Lung microvascular endothelial cell (primary cell): ENCODE data around the gene UBR7. TPM values are rescaled to one million over a fixed set of nuclear protein-coding genes. Genes with fewer than 3 reads are reported as not detected.
"Not testable (repeated sequence)": the region's sequence is repeated elsewhere in the genome, so short reads cannot be mapped to it uniquely, and the experiment has no call there.

Experiments used
- DNase-seq, 2 donors: peaks; one replicate each; pipeline versions ENCODE4 v3.0.0 to v3.0.0-alpha.2; 2010; ENCODE audit warnings: low read depth in 2 of 2
- total RNA-seq: library from RNA; depleted of rRNA; stranded (reverse); fragments of >200 nt; gene quantifications from 2 replicates; pipeline ENCODE4 v1.2.1, GENCODE V29; 2014

Gene UBR7
- total RNA-seq, 1 donor from 2014 or later = 45.8 TPM

DNA sequence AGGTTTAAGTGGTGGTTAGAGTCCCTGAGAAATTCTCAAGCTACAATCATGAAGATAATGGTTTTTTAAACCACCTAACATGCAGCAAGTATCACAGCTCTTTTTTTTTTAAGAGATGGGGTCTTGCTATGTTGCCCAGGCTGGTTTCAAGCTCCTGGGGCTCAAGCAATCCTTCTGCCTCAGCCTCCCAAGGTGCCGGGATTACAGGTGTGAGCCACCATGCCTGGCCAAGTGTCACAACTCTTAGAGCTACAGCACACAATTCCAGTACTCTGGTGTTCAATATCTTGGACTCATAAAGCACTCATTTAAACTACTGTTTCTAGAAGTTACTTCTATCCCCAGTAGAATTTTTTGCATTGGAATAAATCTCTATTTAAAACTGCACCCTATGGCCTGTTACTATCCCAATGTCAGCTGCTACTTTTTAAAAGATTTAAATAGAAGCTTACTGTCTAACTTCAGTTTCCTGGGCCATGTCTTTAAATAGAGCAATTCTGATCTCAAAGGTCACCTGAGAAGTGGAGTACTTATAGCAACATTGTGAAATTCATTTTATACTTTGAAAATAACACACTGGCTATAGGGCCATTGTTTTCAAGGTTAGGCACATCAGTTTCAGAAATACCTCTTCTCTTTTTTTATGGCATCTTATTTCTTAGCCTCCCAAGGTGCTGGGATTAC lies 11.6 kb upstream of the UBR7 start:
- no peak for DNase-seq

DNA sequence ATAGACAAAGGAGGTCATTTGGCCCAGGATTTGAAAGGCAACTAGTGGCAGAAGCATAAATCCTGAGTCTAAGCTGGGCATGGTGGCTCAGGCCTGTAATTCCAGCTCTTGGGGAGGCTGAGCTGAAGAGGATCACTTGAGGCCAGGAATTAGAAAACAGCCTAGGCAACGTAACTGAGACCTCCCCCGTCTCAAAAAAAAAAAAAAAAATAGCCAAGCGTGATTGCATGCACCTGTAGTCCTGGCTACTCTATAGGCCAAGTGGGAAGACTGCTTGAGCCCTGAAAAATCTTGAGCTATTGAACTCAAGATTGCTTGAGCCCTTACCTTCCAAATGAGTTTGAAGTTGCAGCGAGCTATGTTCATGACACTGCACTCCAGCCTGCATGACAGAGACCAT lies 8.0 kb upstream of the UBR7 start:
- no peak for DNase-seq

DNA sequence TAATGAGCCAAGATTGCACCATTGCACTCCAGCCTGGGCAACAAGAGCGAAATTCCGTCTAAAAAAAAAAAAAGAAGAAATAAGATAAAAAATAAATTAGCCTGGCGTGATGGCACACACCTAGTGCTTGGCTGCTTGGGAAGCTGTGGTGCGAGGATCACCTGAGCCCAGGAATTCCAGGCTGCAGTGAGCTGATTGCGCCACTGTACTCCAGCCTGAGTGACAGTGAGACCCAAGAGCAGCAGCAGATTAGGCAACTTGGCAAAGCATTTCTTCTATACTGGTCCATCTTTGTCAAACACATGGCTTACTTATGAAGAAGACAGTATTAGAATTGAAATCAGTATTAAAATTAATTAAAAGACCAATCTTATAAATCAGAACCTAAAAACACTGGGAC lies 6.5 kb upstream of the UBR7 start:
- no peak for DNase-seq

DNA sequence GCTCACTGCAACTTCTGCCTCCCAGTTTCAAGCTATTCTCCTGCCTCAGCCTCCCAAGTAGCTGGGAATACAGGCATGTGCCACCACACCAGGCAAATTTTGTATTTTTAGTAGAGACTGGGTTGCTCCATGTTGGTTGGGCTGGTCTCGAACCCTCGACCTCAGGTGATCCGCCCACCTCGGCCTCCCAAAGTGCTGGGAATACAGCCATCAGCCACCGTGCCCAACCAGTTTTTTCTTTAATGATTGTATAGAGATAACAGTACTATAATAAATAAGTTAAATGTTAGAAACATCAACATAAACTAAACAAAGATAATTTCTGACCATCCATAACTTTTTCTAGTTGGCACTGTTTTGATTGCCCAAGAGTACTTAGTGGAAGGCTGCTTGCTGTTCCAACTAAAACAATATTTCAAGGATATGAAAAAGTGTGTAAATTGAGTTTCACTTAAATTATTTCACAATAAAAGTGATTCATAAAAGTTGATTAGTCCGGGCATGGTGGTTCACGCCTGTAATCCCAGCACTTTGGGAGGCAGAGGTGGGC lies 5.8 kb upstream of the UBR7 start:
- no peak for DNase-seq

DNA sequence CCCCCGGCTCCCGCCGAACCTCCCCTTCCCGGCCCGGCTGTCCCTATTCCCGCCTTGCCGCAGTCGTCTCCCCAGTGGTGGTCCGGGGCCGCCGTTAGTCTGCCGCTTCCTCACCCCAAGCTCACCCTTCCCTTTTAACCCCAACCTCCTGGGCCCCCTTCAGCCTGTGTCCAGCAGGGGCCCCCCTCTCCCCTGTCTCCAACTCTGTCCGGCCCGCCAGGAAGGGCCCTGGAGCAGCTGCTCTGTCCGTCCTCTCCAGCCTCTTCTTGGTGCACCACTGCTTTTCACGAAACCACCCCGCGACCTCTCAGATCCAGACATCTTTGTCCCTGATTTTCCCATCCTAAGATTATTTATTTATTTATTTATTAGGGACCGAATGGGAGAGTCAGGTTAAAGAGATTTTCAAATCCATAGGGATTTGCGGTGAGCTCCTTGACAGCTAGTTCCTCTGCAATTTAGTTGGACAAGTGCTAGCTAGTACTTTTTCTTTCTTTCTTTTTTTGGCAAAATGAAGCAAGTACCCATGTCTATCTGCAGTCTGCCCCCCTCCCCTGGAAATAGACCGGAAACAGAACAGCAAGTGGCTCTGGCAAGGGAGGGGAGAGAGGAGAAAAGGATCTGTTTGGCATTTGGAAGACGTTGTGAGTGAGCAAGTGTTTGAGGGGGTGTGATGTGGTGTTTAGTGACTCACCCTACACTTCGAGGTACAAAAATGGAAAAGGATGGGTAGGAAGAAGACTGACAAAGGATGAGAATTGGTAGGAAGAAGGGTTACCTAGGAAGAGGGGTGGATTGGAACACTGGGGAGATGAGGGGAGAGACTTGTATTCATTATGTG lies 632 bp downstream of the UBR7 start:
- peak; percentile 66 to 70 for DNase-seq

DNA sequence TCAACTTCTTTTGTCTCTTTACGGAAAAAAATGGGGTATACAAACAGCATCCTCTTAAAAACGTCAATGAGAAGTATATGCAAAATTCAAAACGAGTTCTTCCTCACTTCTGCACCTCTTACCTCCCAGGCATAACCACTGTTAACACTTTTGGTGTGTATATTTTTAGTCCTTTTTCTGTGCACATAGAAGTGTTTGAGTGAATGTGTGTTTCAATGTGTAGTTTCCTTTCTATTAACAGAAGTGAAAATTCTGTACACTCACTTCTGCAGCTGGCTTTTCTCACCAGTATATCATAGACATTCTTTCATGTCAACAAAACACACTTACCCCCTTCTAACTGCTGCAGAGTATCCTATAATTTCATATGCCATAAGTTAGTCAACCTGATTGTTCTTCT lies 5.4 kb downstream of the UBR7 start:
- no peak for DNase-seq

DNA sequence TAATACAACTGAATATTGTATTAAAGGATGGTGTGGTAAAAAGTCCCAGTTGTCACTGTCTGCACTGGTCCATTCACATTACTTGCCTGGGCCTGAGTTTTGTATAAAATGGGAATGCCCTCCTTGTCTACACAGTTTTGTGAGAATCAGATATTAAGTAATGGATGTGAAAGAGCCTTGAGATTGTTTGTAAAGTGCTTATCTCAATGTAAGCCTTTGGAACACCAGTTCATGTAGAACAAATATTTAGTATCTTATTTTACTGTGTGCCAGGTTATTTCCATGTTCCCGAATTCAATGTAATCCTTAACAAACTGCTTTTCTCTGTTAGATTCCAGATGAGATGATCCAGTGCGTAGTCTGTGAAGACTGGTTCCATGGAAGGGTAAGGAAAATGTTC lies 7.5 kb downstream of the UBR7 start:
- no peak for DNase-seq

DNA sequence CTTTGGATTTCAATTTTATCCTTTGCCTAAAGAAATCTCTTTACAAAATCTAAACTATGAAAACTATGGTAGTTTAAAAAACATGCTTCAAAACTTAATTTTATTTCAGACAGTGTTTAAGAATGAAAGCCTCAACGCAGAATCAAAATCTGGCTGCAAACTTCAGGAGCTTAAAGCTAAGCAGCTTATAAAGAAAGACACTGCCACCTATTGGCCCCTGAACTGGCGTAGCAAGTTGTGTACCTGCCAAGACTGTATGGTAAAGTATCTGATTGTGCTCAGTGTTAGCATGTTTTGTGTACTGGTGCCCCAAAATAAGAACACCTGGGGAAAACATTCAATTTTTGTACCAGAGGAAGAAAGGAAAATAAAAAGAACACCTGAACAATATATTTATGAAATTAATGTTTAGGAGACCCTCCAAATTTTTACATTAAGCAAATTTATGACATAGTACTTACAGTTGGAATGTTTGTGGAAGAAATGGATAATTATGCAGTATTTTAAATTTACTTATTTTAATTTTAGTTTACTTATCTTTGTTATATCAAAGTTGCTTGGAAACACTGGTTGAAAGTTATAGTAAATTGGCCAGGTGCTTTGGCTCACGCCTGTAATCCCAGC lies 12.2 kb downstream of the UBR7 start:
- DNase-seq = peak; percentile 71 to 79

DNA sequence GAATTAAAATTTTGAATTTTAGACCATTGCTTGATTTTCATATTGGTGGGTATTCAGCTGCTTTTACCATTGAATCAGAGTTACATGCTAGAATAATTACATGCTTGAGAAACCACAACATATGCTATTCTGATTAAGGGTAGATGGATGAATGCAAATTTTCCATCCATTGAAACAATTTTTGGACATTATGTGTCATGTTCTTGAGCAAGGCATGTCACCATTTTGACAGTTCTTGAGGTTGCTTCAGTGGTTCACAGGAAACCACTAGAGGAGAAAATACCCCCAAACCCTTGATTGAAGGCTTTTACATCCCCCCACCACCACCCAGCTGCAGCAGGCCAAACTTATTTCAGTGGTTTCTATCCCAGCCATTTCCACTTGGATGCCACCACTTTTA lies 13.5 kb downstream of the UBR7 start:
- DNase-seq = no peak

DNA sequence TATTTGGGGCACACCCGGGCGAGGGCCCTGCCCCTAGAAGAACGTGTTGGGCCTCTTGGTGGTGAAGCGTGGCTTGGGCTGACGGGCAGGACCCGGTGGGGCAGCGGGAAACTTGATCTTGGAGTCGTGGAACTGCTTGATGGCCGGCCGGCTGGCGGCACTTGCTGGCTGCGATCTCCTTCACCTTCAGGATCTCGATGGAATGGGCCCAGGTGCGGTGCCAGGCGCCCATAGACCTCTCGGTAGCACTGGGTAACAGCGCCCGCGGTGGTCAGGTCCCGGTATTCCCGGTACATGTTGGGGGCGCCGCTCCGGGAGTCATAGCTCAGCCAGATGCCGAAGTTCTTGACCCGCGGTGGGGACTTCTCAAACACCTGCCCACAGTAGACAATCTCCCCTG lies 16.5 kb downstream of the UBR7 start:
- DNase-seq = no peak

DNA sequence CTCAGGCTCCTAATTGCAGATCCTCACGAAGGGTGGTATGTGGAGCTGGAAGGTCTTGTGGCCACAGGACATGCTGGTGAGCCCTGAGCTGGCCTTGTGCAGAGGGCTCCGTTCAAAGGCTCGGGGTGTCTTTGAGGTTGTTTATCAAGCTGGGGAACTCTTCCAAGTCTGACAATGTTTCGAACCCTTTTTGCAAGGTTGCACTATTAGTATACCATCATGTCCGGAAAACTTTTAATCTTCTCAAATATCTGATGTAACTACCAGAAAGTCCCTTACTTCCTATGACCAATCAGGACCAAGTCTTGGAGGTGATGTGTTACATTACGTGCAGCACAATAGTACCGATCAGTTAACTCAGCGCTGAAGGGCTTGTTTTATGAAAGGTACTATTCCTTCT lies 21.5 kb downstream of the UBR7 start:
- DNase-seq = no peak

DNA sequence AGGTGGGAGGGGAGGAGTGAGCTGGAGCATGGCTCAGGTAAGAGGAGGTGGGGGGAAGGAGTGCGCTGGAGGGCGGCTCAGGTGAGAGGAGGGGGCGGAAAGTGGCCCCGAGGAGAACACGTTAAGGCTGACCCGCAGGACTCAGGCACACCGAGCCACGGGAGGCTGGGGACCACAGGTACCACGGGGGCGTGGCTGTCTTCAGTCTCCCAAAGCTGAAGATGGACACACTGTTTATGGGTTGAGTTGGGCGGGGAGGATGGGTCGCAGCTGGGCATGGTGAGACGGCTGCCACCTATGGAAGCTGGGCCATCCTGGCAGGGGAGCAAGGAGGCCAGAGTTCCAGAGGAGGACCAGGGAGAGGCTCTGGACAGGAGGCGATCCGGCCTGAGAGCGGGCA lies 23.5 kb downstream of the UBR7 start:
- no peak for DNase-seq

DNA sequence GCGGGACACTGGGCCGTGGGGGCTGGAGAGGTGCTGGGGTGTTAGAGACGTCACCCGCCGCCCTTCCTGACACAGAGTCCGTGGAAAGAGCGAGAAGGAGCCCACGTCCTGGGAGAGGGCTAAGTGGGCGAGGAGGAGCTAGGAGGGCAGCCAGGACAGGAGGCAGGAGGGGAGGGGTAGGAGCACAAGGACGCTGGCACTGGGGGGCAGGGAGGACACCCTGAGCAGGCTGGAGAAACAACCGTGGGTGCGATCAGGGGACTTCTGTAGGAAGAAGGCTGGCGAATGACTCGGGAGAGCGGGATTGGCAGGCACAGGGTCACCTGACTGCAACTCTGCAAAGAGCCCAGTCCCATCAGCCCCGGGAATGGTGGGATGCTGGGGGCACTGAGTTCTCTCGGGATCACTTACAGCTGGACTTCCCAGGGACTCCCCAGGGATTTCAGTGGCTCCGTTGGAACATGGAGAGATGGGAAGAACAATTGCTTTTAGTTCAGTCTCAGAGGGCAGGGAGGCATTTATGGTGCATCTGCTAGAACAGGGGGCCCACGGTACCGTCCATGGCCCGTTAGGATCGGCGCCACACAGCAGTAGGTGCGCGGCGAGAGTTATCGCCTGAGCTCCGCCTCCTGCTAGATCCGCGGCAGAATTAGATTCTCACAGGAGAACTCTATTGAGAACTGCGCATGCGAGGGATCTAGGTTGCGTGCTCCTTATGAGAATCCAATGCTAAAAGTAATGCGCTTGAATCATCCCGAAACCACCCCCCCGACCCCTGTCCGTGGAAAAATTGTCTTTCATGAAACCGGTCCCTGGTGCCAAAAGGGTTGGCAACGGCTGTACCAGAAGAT lies 24.3 kb downstream of the UBR7 start:
- DNase-seq = peak; percentile 63 to 64

DNA sequence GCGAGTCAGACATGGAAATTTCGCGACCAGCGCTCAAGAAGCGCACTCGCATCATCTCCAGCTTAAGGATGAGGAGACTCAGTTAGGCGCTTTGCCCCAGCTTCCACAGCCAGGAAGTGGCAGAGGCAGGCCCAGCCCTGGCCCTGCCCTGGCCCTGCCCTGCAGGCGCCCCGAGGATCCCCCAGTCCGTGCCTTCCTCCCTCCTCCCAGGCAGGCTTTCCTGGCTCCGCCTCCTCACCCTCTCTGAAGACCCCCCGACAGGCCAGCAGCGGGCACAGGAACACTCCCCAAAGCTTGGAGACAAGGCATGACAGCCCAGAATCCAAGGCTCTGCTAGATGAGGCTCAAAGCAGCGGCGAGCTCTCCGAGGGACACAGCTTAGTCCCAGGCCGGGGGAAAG lies 25.1 kb downstream of the UBR7 start:
- no peak for DNase-seq

DNA sequence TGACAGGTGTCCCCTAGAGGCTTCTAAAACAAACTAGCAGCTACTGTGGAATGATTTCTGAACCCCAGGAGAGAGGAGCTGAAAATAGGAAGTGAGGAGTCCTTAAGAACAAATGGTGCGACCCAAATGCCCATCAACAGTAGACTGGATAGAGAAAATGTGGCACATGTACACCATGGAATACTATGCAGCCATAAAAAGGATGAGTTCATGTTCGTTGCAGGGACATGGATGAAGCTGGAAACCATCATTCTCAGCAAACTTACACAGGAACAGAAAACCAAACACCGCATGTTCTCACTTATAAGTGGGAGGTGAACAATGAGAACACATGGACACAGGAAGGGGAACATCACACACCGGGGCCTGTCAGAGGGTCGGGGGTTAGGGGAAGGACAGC lies 26.0 kb downstream of the UBR7 start:
- DNase-seq = not testable (repeated sequence)

DNA sequence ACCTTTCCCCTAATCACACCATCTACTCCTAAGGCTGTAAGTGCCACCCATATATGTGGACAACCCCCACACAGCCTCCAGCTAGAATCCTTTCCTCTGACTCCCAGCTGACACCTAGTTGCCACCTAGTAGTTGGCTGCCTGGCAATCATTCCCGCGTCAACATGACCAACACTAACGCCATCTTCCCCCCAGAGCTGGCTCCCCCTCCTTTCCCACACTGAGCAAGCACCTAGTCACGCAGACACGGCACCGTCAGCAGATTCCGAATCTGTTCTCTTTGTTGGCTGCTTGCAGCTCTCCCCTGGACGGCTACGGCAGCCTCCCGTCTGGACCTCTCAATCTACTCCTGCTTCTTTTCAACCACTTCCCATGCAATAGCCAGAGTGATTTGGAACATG lies 27.7 kb downstream of the UBR7 start:
- peak in 1 of 2 donors; percentile 24 for DNase-seq

DNA sequence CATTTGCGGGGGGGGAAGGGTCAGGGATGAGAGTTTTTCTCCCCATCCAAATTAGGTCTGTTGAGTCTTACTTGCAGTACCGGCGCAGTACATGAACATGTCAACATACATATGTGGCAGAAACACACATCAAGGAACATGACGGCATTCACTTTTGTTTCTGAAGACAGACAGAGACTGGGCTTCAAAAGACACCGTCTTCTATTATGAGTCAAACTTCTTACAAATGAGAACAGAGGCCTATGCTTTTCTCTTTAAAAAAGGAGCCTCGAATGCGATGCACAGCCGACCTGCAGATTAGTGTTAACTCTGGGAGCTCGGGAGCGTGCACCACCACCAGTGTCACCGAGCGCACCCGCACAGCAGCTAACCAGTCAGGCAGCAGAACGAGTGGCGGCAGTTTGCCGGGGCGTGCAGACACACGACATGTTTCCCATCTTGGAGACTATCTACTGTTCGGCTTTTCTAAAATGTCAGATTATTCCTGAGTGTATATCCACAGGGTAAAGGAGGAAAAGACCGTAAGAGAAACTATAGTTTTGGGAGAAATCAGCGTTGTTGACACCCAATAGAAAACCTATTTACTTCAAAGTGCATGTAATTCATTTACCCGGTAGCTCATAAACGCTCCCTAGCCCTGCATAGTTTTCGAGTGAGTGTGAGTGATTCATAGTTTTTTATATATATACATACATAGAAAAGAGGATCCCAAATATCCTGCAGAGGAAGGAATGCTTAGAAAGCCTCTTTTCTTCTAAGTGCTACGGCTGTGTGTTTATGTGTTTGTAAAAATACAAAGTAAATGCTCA lies 33.0 kb downstream of the UBR7 start:
- DNase-seq = peak in 1 of 2 donors; percentile 57

DNA sequence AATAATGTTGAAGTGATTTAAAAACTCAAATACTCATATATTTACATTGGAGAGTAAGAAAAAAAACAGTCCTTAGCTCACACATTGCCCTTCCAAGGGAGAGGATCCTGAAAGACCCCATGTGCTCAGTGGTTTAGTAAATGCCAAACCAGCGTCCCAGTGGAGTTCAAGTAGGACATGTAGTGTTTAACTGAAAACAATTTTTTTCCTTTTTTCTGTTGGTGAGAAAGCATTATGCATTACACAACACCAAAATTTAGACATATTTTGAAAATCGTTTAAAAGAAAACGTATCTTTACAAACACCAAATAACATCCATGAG lies 33.6 kb downstream of the UBR7 start:
- DNase-seq = no peak

DNA sequence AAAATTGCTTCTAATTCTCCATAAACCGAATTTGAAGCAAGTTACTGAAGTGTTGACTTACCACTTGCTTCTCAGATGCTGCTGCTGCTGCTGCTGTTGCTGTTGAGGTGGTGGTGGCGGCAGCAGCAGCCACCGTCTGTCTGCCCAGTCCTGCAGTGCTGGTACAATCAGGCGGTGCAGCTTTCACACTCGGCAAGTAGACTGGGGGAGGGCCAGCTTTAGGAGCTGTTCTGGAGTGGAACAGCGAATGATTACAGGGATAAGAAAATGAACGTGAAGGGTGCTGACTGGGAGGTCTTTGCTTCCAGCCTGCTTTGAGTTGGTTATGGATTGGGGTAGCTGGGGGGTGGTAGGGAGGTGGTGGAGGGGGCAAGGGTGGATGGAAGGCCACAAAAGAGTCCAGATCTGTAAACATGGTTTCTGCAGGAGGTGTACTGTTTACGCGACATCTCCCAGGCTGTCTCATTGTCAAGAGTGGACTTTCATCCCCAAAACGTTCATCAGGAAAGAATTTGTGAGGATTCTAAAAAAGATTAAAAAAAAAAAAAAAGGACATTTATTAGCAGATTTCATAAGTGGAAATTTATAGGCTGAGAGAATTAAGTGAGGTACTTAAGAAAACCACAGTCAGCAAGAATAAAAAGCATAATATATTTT lies 38.8 kb downstream of the UBR7 start:
- DNase-seq = no peak

DNA sequence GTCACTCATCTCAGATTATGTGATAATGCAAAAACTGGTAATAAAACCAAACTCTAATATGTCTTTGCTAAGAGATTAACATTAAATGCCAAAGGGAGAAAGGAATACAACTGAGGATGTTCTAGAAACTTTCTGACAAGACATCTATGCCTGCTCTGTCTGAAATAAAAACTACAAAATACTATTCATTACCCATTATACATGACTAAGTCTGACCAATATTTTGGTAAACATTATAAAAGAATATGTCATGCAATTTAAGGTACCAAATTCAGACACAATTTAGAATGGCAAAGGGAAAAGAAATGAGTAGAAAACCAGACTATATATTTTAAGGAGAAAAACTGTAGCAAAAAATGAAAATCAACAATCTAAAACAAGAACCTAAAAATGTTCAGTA lies 39.5 kb downstream of the UBR7 start:
- DNase-seq = no peak
